ENCODE data around the gene SLFN5.
A peak's percentile ranks its signal among the peaks of the same experiment; 100 is the strongest.
"Not testable (repeated sequence)": the region's sequence is repeated elsewhere in the genome, so short reads cannot be mapped to it uniquely, and the experiment has no call there.

The SLFN5 gene

DNA sequence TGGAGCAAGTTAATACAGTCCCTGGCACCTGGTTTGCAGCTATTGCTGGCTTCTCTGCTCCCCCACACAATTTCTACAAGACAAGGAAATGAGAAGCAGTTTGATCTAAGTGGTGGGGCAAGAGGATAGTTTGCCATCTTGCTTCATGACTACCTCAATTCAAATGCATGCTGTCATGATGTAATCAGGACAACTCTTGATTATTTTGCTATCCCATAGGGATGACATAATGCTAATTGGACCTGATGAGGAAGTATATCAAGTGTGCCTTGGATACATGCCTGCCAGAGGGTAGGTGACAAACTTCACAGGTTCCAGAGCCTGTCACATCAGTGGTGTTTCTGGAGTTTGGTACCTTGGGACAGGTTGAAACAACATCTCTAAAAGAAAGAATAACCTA lies 40.9 kb downstream of the SLFN5 start:
- TF ChIP-seq POLR2A (IDR thresholded peaks at IDR 0.05; ENCODE audit: low read depth, low read length): no peak
- FAIRE-seq (no peak), DNase-seq (ENCODE audit: insufficient read length) (no peak)

DNA sequence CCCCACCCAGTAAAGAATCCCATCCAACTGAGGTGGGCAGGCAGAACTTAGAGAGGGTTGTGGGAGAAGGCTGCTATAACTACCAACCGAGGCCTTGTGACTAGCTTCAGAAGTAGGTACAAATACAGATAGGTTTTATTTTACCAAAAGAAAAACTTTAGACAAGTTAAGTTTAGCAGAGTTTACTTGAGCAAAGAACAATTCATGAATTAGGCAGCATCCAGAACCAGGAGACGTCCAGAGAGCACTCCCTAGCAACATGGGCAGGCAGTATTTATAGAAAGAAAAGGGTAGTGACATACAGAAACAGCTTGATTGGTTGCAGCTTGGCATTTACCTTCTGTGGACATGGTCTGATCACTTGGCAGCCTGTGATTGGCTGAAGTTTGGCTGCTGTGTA lies 42.1 kb downstream of the SLFN5 start:
- FAIRE-seq: no peak
- TF ChIP-seq POLR2AphosphoS5 (IDR thresholded peaks at IDR 0.05; ENCODE audit: low read depth, low read length) (no peak), TAF1 (IDR thresholded peaks at IDR 0.05; ENCODE audit: borderline replicate concordance, low read depth, low read length) (no peak), POLR2A (IDR thresholded peaks at IDR 0.05; ENCODE audit: low read depth, low read length) (no peak)

DNA sequence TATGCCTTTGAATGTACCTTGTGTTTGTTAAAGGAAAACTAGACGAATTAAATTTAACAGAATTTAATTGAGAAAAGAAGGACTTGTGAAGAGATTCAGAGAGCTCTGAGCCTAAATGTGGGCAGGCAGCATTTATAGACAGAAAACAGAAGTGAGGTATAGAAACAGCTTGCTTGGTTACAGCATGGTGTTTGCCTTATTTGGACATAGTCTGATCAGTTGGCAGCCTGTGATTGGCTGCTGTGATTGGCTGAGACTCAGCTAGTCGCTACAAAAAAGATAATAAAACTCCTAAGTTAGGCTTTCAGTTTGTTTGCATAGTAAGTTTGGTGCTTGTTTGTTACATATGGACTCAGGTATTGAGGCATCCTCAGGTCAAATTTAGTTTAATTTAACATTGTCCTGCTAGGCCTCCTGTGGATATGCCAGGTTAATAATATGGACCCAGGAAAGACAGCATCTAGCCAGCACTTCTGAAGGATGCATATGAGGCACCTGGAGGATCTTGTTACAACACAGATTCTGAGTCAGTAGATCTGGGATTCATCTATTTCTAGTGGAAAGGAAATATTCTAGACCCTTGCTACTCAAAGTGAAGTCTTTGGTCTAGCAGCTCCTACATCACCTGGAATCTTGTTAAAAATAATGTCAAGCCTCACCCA lies 43.4 kb downstream of the SLFN5 start:
- FAIRE-seq (peak; percentile 24), DNase-seq (ENCODE audit: insufficient read length) (no peak)

More for the DNA sequence above, 42.1 kb downstream of the SLFN5 start:
- DNase-seq (ENCODE audit: insufficient read length): no peak

DNA sequence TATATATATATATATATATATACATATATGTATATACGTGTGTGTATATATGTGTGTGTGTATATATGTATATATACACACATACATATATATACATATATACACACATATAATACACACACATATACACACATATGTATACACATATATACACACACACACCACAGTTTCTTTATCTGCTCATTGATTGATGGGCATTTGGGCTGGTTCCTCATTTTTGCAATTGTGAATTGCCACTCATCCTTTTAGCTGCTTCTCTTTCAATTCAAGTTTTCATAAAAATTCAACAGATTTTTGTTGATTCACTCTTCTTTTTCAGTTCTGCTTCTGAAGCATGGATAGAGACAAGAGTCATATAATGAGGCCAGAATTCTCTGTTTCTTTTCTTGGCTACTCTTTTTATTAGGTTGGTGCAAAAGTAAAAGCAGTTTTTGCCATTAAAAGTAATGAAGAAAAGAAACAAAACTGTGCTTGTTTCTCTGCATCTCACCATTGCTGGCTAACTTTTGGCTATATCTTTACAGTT lies 44.5 kb downstream of the SLFN5 start:
- FAIRE-seq (no peak), DNase-seq (ENCODE audit: insufficient read length) (no peak)
- TF ChIP-seq POLR2A (IDR thresholded peaks at IDR 0.05; ENCODE audit: low read depth, low read length): no peak
- TF ChIP-seq POLR2AphosphoS5 (IDR thresholded peaks at IDR 0.05; ENCODE audit: low read depth, low read length): no peak
- no peak for TF ChIP-seq TAF1 (IDR thresholded peaks at IDR 0.05; ENCODE audit: borderline replicate concordance, low read depth, low read length)

More for the DNA sequence above, 43.4 kb downstream of the SLFN5 start:
- no peak for TF ChIP-seq POLR2A (IDR thresholded peaks at IDR 0.05; ENCODE audit: low read depth, low read length)
- no peak for TF ChIP-seq POLR2AphosphoS5 (IDR thresholded peaks at IDR 0.05; ENCODE audit: low read depth, low read length)
- TF ChIP-seq TAF1 (IDR thresholded peaks at IDR 0.05; ENCODE audit: borderline replicate concordance, low read depth, low read length): no peak

DNA sequence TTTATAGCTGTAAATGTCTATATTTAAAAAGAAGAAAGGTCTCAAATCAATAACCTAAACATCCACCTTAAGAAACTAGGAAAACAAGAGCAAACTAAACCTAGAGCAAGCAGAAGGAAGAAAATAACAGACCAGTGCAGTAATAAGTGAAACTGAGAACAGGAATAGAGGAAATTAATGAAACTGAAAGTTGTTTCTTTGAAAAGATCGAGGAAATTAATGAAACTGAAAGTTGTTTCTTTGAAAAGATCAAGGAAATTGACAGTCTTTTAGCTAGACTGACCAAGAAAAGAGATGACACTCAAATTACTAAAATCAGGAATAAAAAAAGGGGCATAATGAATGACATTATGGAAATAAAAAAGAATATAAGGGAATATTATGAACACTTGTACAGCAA lies 46.4 kb downstream of the SLFN5 start:
- FAIRE-seq (no peak), DNase-seq (ENCODE audit: insufficient read length) (no peak)
- no peak for TF ChIP-seq POLR2AphosphoS5 (IDR thresholded peaks at IDR 0.05; ENCODE audit: low read depth, low read length)
- no peak for TF ChIP-seq TAF1 (IDR thresholded peaks at IDR 0.05; ENCODE audit: borderline replicate concordance, low read depth, low read length)
- TF ChIP-seq POLR2A (IDR thresholded peaks at IDR 0.05; ENCODE audit: low read depth, low read length): no peak

DNA sequence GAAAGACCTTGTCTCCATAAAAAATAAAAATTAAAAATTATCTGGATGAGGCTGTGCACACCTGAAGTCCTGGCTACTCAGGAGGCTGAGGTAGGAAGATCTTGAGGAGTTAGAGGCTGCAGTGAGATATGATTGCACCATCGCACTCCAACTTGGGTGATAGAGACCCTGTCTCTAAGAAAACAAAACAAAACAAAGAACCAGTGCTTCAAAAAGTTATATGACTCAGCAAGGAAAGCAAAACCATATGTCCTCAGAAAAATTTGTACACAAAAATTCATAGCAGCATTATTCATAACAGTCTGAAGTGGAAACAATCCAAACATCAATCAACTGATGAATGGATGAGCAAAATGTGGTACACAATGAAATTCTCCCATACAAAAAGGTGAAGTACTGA lies 48.9 kb downstream of the SLFN5 start:
- no peak for DNase-seq (ENCODE audit: insufficient read length)
- TF ChIP-seq POLR2AphosphoS5 (IDR thresholded peaks at IDR 0.05; ENCODE audit: low read depth, low read length): no peak
- TF ChIP-seq TAF1 (IDR thresholded peaks at IDR 0.05; ENCODE audit: borderline replicate concordance, low read depth, low read length): no peak
- no peak for TF ChIP-seq POLR2A (IDR thresholded peaks at IDR 0.05; ENCODE audit: low read depth, low read length)
- no peak for FAIRE-seq

DNA sequence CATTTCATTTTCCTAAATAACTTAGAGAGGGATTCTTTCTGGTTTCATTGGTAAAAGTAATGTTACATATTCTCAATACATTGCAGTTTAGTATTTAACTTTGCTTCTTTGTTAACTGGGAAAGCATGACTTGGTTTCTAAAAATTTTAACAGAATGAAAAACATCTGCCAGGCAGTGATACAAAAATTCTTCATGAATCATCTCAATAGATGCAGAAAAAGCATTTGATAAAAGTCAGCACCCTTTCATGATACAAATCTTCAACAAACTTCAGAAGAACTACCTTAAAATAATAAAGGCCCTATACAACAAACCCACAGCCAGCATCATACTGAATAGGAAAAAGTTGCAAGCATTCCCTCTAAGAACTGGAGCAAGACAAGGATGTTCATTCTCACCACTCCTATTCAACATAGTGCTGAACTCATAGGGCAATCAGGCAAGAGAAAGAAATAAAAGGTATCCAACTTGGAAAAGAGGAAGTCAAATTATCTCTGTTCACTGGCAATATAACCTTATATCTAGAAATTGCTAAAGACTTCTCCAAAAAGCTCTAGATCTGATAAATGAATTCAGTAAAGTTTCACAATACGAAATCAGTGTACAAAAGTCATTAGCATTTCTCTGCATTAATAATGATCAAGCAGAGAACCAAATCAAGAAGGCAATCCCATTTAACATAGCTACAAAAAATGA lies 50.4 kb downstream of the SLFN5 start:
- DNase-seq (ENCODE audit: insufficient read length): no peak
- no peak for FAIRE-seq
- TF ChIP-seq POLR2AphosphoS5 (IDR thresholded peaks at IDR 0.05; ENCODE audit: low read depth, low read length): no peak
- TF ChIP-seq POLR2A (IDR thresholded peaks at IDR 0.05; ENCODE audit: low read depth, low read length): no peak
- no peak for TF ChIP-seq TAF1 (IDR thresholded peaks at IDR 0.05; ENCODE audit: borderline replicate concordance, low read depth, low read length)

DNA sequence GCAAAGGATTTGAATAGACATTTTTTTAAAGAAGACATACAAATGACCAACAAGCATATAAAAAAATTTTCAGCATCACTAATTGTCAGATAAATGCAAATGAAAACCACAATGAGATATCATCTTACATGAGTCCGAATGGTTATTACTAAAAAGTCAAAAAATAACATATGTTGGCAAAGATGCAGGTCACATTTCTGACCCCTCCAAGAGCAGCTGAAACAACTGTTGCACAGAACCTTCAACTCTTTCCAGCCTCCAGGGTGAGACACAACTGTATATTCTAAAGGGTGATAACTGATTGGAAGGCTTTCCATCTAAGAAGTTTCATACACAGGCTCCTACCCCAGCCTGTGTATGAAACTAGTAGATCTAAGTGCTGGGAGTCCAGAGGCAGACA lies 51.9 kb downstream of the SLFN5 start:
- DNase-seq (ENCODE audit: insufficient read length) (no peak), FAIRE-seq (no peak)
- TF ChIP-seq POLR2AphosphoS5 (IDR thresholded peaks at IDR 0.05; ENCODE audit: low read depth, low read length): no peak
- TF ChIP-seq TAF1 (IDR thresholded peaks at IDR 0.05; ENCODE audit: borderline replicate concordance, low read depth, low read length): no peak
- no peak for TF ChIP-seq POLR2A (IDR thresholded peaks at IDR 0.05; ENCODE audit: low read depth, low read length)

DNA sequence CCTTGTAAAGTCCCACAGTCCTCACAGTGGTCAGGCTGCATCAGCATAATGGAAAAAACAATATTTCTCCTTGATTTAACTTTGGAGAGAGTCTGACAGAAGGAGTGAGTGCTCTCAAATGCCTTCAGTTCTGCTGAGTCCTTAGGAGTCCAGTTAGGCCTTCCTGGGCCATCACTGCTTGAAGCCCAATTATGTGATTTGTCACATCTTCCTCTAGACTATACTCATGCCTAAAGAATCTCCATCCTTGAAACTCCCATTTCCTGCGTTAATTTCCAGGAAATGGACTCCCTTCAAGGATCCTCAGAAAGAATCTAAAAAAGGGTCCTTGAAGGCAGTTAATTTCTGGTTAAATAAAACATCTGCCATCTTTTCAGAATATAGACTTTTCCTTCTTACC lies 52.8 kb downstream of the SLFN5 start:
- DNase-seq (ENCODE audit: insufficient read length): no peak
- TF ChIP-seq TAF1 (IDR thresholded peaks at IDR 0.05; ENCODE audit: borderline replicate concordance, low read depth, low read length) (no peak), POLR2A (IDR thresholded peaks at IDR 0.05; ENCODE audit: low read depth, low read length) (no peak), POLR2AphosphoS5 (IDR thresholded peaks at IDR 0.05; ENCODE audit: low read depth, low read length) (no peak)
- no peak for FAIRE-seq

DNA sequence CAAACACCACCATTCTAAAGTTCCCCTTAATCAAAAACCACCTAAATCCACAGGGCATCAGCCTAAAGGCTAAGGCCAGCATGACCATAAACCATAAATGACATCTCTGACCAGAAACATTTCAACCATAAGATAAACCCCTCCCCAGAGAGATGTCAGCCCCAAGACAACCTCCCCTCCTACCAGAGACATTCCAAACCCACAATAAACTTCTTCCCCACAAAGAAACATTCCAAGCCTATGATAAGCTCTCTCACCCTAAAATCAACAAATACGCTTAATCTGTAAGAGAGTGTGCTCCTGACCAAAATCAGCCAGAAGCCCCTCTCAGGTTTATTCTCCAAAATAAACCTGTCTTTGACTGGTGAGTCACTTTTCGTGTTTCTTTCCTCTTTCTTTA lies 54.8 kb downstream of the SLFN5 start:
- FAIRE-seq (no peak), DNase-seq (ENCODE audit: insufficient read length) (no peak)
- TF ChIP-seq TAF1 (IDR thresholded peaks at IDR 0.05; ENCODE audit: borderline replicate concordance, low read depth, low read length) (no peak), POLR2AphosphoS5 (IDR thresholded peaks at IDR 0.05; ENCODE audit: low read depth, low read length) (no peak), POLR2A (IDR thresholded peaks at IDR 0.05; ENCODE audit: low read depth, low read length) (no peak)

DNA sequence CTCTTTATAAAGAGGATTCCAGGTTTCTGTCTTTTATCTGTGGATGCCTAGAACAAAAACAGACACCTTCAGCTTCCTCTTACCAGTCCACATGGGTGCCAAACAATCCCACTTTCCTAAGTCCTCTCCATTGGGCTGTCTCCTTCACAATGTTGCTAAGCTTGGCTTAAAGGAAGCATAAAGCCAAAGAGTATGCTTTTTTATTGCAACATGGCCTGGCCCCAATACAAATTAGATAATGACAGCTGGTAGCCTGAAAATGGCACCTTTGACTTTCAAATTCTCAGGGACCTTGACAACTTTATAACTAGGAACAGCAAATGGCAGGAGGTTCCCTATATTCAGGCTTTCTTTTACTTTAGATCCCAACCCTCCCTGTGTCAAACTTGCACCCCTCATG lies 55.8 kb downstream of the SLFN5 start:
- TF ChIP-seq POLR2A (IDR thresholded peaks at IDR 0.05; ENCODE audit: low read depth, low read length): no peak
- TF ChIP-seq POLR2AphosphoS5 (IDR thresholded peaks at IDR 0.05; ENCODE audit: low read depth, low read length): no peak
- TF ChIP-seq TAF1 (IDR thresholded peaks at IDR 0.05; ENCODE audit: borderline replicate concordance, low read depth, low read length): no peak
- FAIRE-seq (no peak), DNase-seq (ENCODE audit: insufficient read length) (no peak)

DNA sequence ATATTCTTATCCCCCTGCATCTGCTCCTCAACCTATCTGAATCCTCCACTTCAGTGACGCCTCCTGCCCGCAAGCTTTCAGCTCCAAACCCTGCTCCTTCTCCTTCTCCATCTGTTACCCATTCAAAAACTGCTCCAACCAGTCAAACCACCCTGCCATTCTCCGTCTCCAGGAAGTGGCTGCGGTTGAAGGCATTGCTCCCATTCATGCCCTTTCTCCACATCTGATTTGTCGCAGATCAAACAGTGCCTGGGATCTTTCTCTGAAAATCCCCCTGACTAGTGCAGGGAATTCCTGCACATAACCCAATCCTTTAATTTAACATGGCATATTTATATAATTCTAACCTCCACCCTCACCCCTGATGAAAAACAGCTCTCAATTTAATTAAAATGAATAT lies 56.3 kb downstream of the SLFN5 start:
- TF ChIP-seq POLR2A (IDR thresholded peaks at IDR 0.05; ENCODE audit: low read depth, low read length) (no peak), POLR2AphosphoS5 (IDR thresholded peaks at IDR 0.05; ENCODE audit: low read depth, low read length) (no peak), TAF1 (IDR thresholded peaks at IDR 0.05; ENCODE audit: borderline replicate concordance, low read depth, low read length) (no peak)
- no peak for FAIRE-seq
- DNase-seq (ENCODE audit: insufficient read length): no peak

DNA sequence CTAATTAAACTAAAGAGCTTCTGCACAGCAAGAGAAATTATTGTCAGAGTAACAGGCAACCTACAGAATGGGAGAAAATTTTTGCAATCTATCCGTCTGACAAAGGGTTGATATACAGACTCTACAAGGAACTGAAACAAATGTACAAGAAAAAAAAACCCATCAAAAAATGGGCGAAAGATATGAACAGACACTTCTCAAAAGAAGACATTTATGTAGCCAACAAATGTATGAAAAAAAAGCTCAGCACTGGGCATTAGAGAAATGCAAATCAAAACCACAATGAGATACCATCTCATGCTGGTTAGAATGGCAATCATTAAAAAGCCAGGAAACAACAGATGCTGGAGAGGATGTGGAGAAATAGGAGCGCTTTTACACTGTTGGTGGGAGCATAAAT lies 66.5 kb downstream of the SLFN5 start:
- FAIRE-seq; DNase-seq (ENCODE audit: insufficient read length): not testable (repeated sequence)

Measured in GM12892 (cell line).